Liver (tissue), 3 donors: ENCODE results near the gene EXOC2.

Experiments used
- EGR1 ChIP-seq, 2 donors: IDR thresholded peaks; 2 replicates each; pipeline ENCODE4 v1.6.1; 2016 to 2018; ENCODE audit warnings: antibody characterized with exemption in 2 of 2, low read depth in 2 of 2
- HNF4G ChIP-seq: IDR thresholded peaks from 2 replicates; pipeline ENCODE4 v1.6.1; 2016; ENCODE audit warnings: antibody characterized with exemption
- JUND ChIP-seq, 2 donors: IDR thresholded peaks; 2 replicates each; pipeline ENCODE4 v1.6.1; 2016; ENCODE audit warnings: antibody characterized with exemption in 2 of 2
- RAD21 ChIP-seq, 2 donors: IDR thresholded peaks; 2 replicates each; pipeline ENCODE4 v1.6.1; 2016; ENCODE audit warnings: antibody characterized with exemption in 2 of 2, mild to moderate bottlenecking in 2 of 2
- RXRA ChIP-seq, 2 donors: IDR thresholded peaks; 2 replicates each; pipeline ENCODE4 v1.6.1; 2017 to 2018; ENCODE audit warnings: antibody characterized with exemption in 2 of 2, mild to moderate bottlenecking in 1 of 2
- YY1 ChIP-seq: IDR thresholded peaks from 2 replicates; pipeline ENCODE4 v1.6.1; 2016; ENCODE audit warnings: antibody characterized with exemption, mild to moderate bottlenecking
- TF ChIP-seq, protein P1 (sequence below): fragments of 150-350 bp; IDR thresholded peaks from 2 replicates; pipeline ENCODE4 v1.5.1; 2017; ENCODE audit warnings: improper control_type of control experiment, low read depth, low read length; ENCODE audit not compliant: missing input control
- TF ChIP-seq, protein P2 (sequence below): IDR thresholded peaks from 2 replicates; pipeline ENCODE4 v1.6.1; 2016; ENCODE audit warnings: antibody characterized with exemption, mild to moderate bottlenecking
- donor health status: healthy.
- donor health status: healthy.

DNA sequence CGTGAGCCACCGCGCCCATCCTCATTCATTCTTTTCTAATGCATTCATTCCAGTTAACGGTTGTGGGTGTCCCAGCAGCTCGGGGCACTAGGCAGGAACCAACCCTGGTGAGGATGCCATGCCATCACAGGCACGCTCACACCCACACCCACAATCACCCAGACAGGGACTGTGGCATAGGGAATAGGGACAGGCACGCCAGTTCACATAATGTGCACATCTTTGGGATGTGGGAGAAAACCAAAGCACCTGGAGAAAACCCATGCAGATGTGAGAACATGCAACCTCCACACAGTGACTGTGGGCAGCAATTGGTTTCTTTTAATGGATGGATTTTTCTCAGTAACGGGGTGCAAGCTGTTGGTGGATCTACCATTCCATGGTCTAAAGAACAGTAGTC lies 237.1 kb downstream of the EXOC2 start:
- TF ChIP-seq, protein P1, sequence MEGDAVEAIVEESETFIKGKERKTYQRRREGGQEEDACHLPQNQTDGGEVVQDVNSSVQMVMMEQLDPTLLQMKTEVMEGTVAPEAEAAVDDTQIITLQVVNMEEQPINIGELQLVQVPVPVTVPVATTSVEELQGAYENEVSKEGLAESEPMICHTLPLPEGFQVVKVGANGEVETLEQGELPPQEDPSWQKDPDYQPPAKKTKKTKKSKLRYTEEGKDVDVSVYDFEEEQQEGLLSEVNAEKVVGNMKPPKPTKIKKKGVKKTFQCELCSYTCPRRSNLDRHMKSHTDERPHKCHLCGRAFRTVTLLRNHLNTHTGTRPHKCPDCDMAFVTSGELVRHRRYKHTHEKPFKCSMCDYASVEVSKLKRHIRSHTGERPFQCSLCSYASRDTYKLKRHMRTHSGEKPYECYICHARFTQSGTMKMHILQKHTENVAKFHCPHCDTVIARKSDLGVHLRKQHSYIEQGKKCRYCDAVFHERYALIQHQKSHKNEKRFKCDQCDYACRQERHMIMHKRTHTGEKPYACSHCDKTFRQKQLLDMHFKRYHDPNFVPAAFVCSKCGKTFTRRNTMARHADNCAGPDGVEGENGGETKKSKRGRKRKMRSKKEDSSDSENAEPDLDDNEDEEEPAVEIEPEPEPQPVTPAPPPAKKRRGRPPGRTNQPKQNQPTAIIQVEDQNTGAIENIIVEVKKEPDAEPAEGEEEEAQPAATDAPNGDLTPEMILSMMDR: no peak
- TF ChIP-seq RAD21 (IDR thresholded peaks at IDR 0.05): no peak
- TF ChIP-seq RXRA (IDR thresholded peaks at IDR 0.05): no peak
- no peak for TF ChIP-seq JUND (IDR thresholded peaks at IDR 0.05)
- TF ChIP-seq HNF4G: no peak
- no peak for TF ChIP-seq EGR1 (IDR thresholded peaks at IDR 0.05; ENCODE audit: low read depth in 2 of 2)
- TF ChIP-seq, protein P2, sequence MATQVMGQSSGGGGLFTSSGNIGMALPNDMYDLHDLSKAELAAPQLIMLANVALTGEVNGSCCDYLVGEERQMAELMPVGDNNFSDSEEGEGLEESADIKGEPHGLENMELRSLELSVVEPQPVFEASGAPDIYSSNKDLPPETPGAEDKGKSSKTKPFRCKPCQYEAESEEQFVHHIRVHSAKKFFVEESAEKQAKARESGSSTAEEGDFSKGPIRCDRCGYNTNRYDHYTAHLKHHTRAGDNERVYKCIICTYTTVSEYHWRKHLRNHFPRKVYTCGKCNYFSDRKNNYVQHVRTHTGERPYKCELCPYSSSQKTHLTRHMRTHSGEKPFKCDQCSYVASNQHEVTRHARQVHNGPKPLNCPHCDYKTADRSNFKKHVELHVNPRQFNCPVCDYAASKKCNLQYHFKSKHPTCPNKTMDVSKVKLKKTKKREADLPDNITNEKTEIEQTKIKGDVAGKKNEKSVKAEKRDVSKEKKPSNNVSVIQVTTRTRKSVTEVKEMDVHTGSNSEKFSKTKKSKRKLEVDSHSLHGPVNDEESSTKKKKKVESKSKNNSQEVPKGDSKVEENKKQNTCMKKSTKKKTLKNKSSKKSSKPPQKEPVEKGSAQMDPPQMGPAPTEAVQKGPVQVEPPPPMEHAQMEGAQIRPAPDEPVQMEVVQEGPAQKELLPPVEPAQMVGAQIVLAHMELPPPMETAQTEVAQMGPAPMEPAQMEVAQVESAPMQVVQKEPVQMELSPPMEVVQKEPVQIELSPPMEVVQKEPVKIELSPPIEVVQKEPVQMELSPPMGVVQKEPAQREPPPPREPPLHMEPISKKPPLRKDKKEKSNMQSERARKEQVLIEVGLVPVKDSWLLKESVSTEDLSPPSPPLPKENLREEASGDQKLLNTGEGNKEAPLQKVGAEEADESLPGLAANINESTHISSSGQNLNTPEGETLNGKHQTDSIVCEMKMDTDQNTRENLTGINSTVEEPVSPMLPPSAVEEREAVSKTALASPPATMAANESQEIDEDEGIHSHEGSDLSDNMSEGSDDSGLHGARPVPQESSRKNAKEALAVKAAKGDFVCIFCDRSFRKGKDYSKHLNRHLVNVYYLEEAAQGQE: no peak
- TF ChIP-seq YY1: no peak
